Measurements from ENCODE around the gene TLK1. TPM values are rescaled to one million over a fixed set of nuclear protein-coding genes. Genes with fewer than 3 reads are reported as not detected.

The TLK1 gene
- total and polyA plus RNA-seq, 2 donors (not counting 1 experiment from before 2014, with no cell fraction given) = 23.5 to 29.9 TPM

DNA sequence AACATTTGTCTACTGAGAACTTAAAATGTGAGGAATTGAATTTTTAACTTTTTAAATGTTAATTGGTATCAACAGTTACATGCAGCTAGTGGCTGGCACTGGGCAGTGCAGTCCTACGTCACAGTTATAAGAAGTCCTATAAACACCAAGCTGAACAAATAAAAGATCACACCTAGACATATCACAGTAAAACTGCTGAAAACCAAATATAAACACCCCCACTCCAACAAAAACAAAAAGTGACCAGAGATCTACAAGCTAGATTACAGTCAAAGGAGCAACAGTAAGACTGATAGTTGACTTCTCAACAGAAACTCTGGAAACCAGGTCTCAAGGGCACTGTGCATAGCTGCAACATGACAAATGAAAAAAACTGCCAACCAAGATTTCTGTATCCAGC lies 19.4 kb downstream of the TLK1 start:
- Histone ChIP-seq H3K36me3 (ENCODE audit: control insufficient read depth, insufficient read depth, low read length) (no peaks in the 10 kb centered on the region), H2AFZ (ENCODE audit: low read length) (no peak overlapping the region), H3K4me1 (ENCODE audit: control insufficient read depth, extremely low read depth, insufficient read depth, low read length) (peaks cover 3% of the 10 kb centered on the region), H3K79me2 (ENCODE audit: control insufficient read depth, insufficient read depth, low read length) (peaks cover 79% of the 10 kb centered on the region), H3K4me3 (replicated peaks in 1 of 4; ENCODE audit: control extremely low read depth in 1 of 4, insufficient read depth in 1 of 4, low read depth in 3 of 4, low read length in 4 of 4) (no peak overlapping the region), H3K9ac (ENCODE audit: insufficient read depth, low read length) (no peak overlapping the region), H3K27me3 (ENCODE audit: control insufficient read depth, insufficient read depth, low read length) (no peaks in the 10 kb centered on the region), H3K9me3 (ENCODE audit: control insufficient read depth, insufficient read depth, low read depth, low read length) (no peaks in the 10 kb centered on the region), H4K20me1 (ENCODE audit: control insufficient read depth, extremely low read depth, insufficient read depth, low read length) (no peaks in the 10 kb centered on the region), H3K4me2 (ENCODE audit: extremely low read depth, insufficient read depth, low read length) (no peak overlapping the region), H3K27ac (ENCODE audit: insufficient read depth, low read length) (no peak overlapping the region)
- TF ChIP-seq EZH2 (IDR thresholded peaks at IDR 0.05; ENCODE audit: low read length, missing control alignments) = no peak
- TF ChIP-seq, protein P1, sequence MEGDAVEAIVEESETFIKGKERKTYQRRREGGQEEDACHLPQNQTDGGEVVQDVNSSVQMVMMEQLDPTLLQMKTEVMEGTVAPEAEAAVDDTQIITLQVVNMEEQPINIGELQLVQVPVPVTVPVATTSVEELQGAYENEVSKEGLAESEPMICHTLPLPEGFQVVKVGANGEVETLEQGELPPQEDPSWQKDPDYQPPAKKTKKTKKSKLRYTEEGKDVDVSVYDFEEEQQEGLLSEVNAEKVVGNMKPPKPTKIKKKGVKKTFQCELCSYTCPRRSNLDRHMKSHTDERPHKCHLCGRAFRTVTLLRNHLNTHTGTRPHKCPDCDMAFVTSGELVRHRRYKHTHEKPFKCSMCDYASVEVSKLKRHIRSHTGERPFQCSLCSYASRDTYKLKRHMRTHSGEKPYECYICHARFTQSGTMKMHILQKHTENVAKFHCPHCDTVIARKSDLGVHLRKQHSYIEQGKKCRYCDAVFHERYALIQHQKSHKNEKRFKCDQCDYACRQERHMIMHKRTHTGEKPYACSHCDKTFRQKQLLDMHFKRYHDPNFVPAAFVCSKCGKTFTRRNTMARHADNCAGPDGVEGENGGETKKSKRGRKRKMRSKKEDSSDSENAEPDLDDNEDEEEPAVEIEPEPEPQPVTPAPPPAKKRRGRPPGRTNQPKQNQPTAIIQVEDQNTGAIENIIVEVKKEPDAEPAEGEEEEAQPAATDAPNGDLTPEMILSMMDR (conservative IDR thresholded peaks at IDR 0.05 in 1 of 2, IDR thresholded peaks at IDR 0.05 in 1 of 2; ENCODE audit: low read depth in 1 of 2, low read length in 2 of 2) = no peak
- peak in 1 of 2 donors; percentile 30 for DNase-seq (ENCODE audit: low read depth in 2 of 2)

DNA sequence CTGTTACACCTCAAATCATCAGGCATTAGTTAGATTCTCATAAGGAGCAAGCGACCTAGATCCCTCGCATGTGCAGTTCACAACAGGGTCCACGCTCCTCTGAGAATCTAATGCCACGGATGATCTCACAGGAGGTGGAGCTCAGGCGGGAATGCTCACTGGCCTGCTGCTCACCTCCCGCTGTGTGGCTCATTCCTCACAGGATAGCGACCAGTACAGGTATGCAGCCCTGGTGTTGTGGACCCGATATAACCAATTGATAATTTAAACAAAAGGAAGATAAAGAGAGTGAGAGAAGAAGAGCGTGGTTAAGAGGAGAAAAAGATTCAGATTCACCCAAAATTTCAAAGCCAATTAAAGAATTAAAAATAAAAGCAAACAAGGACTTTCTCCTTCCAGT lies 20.8 kb downstream of the TLK1 start:
- TF ChIP-seq EZH2 (IDR thresholded peaks at IDR 0.05; ENCODE audit: low read length, missing control alignments) = no peak
- TF ChIP-seq, protein P1 (conservative IDR thresholded peaks at IDR 0.05 in 1 of 2, IDR thresholded peaks at IDR 0.05 in 1 of 2; ENCODE audit: low read depth in 1 of 2, low read length in 2 of 2) = no peak
- Histone ChIP-seq H3K9me3 (ENCODE audit: control insufficient read depth, insufficient read depth, low read depth, low read length) (no peaks in the 10 kb centered on the region), H3K36me3 (ENCODE audit: control insufficient read depth, insufficient read depth, low read length) (no peaks in the 10 kb centered on the region), H4K20me1 (ENCODE audit: control insufficient read depth, extremely low read depth, insufficient read depth, low read length) (no peaks in the 10 kb centered on the region), H3K9ac (ENCODE audit: insufficient read depth, low read length) (no peak overlapping the region), H3K27me3 (ENCODE audit: control insufficient read depth, insufficient read depth, low read length) (no peaks in the 10 kb centered on the region), H2AFZ (ENCODE audit: low read length) (no peak overlapping the region), H3K4me3 (replicated peaks in 1 of 4; ENCODE audit: control extremely low read depth in 1 of 4, insufficient read depth in 1 of 4, low read depth in 3 of 4, low read length in 4 of 4) (no peak overlapping the region), H3K79me2 (ENCODE audit: control insufficient read depth, insufficient read depth, low read length) (peaks cover 73% of the 10 kb centered on the region), H3K4me1 (ENCODE audit: control insufficient read depth, extremely low read depth, insufficient read depth, low read length) (peaks cover 3% of the 10 kb centered on the region), H3K27ac (ENCODE audit: insufficient read depth, low read length) (no peak overlapping the region), H3K4me2 (ENCODE audit: extremely low read depth, insufficient read depth, low read length) (no peak overlapping the region)
- DNase-seq (ENCODE audit: low read depth in 2 of 2) = no peak

DNA sequence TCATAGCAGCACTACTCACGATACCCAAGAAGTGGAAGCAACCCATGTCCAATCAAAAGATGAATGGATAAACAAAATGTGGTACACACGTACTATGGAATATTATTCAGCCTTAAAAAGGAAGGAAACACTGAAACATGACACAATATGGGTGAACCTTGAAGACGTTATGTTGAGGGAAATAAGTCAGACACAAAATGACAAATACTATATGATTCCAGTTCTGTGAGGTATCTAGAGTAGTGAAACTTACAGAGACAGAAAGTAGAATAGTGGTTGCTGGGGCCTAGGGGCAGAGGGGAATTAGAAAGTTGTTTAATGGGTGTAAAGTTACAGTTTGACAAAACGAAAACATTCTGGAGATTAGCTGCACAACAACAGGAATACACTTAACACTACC lies 24.7 kb downstream of the TLK1 start:
- Histone ChIP-seq H2AFZ (ENCODE audit: low read length) (no peak overlapping the region), H4K20me1 (ENCODE audit: control insufficient read depth, extremely low read depth, insufficient read depth, low read length) (no peaks in the 10 kb centered on the region), H3K27me3 (ENCODE audit: control insufficient read depth, insufficient read depth, low read length) (no peaks in the 10 kb centered on the region)

More for the DNA sequence above, 24.7 kb downstream of the TLK1 start:
- Histone ChIP-seq H3K79me2 (ENCODE audit: control insufficient read depth, insufficient read depth, low read length) (peaks cover 69% of the 10 kb centered on the region), H3K9me3 (ENCODE audit: control insufficient read depth, insufficient read depth, low read depth, low read length) (no peaks in the 10 kb centered on the region), H3K4me1 (ENCODE audit: control insufficient read depth, extremely low read depth, insufficient read depth, low read length) (no peaks in the 10 kb centered on the region), H3K4me3 (replicated peaks in 1 of 4; ENCODE audit: control extremely low read depth in 1 of 4, insufficient read depth in 1 of 4, low read depth in 3 of 4, low read length in 4 of 4) (no peak overlapping the region), H3K9ac (ENCODE audit: insufficient read depth, low read length) (no peak overlapping the region), H3K27ac (ENCODE audit: insufficient read depth, low read length) (no peak overlapping the region), H3K36me3 (ENCODE audit: control insufficient read depth, insufficient read depth, low read length) (no peaks in the 10 kb centered on the region), H3K4me2 (ENCODE audit: extremely low read depth, insufficient read depth, low read length) (no peak overlapping the region)
- no peak for DNase-seq (ENCODE audit: low read depth in 2 of 2)
- TF ChIP-seq, protein P1 (conservative IDR thresholded peaks at IDR 0.05 in 1 of 2, IDR thresholded peaks at IDR 0.05 in 1 of 2; ENCODE audit: low read depth in 1 of 2, low read length in 2 of 2) = no peak
- TF ChIP-seq EZH2 (IDR thresholded peaks at IDR 0.05; ENCODE audit: low read length, missing control alignments) = no peak

All from fibroblast of lung (primary cell).